Suprapubic skin (tissue), 4 donors: ENCODE measurements around the gene BARX1. TPM values are rescaled to one million over a fixed set of nuclear protein-coding genes. Genes with fewer than 3 reads are reported as not detected.

Experiments used
- DNase-seq, 2 donors: peaks; one replicate each; pipeline ENCODE4 v3.0.0-alpha.2; 2019; ENCODE audit warnings: low spot score in 2 of 2
- H3K27ac ChIP-seq: fragments of 200-600 bp; sonication (generic); one replicate; pipeline ENCODE4 v1.5.1; 2019
- H3K27me3 ChIP-seq: fragments of 200-600 bp; sonication (generic); one replicate; pipeline ENCODE4 v1.5.1; 2019
- H3K36me3 ChIP-seq: fragments of 200-600 bp; sonication (generic); one replicate; pipeline ENCODE4 v1.5.1; 2019
- H3K4me1 ChIP-seq: fragments of 200-600 bp; sonication (generic); one replicate; pipeline ENCODE4 v1.5.1; 2019
- H3K4me3 ChIP-seq: fragments of 200-600 bp; sonication (generic); one replicate; pipeline ENCODE4 v1.5.1; 2019; ENCODE audit warnings: mild to moderate bottlenecking
- H3K9me3 ChIP-seq: fragments of 200-600 bp; sonication (generic); one replicate; pipeline ENCODE4 v1.5.1; 2019
- EP300 ChIP-seq: sonication (generic); formaldehyde crosslinking; IDR thresholded peaks from one replicate; pipeline ENCODE4 v1.6.1; 2017; ENCODE audit warnings: antibody characterized with exemption
- POLR2A ChIP-seq, 2 donors: fragments of 450-650 bp; IDR thresholded peaks; one replicate each; pipeline ENCODE4 v1.6.1; 2017; ENCODE audit warnings: antibody characterized with exemption in 2 of 2, mild to moderate bottlenecking in 2 of 2, moderate library complexity in 2 of 2
- POLR2AphosphoS5 ChIP-seq, 3 donors: sonication (generic); formaldehyde crosslinking; IDR thresholded peaks; one replicate each; pipeline ENCODE4 v1.6.1; 2017; ENCODE audit warnings: antibody characterized with exemption in 3 of 3
- WGBS: methylation state at CpG from one replicate; pipeline ENCODE4 v1.1.5; 2018; 5-methylcytosine and 5-hydroxymethylcytosine counted together
- total RNA-seq, 4 donors: library from RNA; depleted of rRNA; stranded (reverse); fragments of >200 nt; gene quantifications; one replicate each; pipeline ENCODE4 v1.1.0, GENCODE V29; 2016
- TF ChIP-seq, protein P1 (sequence below), 2 donors: fragments of 200-600 bp in 1 of 2; fragments of 450-650 bp in 1 of 2; sonication (generic) in 1 of 2; IDR thresholded peaks; one replicate each; pipeline ENCODE4 v1.5.1; 2016 to 2019; ENCODE audit warnings: antibody characterized with exemption in 2 of 2, mild to moderate bottlenecking in 1 of 2, moderate library complexity in 1 of 2

The BARX1 gene
- total RNA-seq, 4 donors from 2014 or later = not detected

GRCh38 chr9:93950619-93951601 lies 4.2 kb downstream of the BARX1 start:
- 5% methylated on average over 27 of the region's 47 CpGs for WGBS
- Histone ChIP-seq H3K36me3 (no peaks in the 10 kb centered on the region), H3K27ac (no peak overlapping the region), H3K4me3 (peak overlapping the region; percentile 50), H3K27me3 (peaks cover 98% of the 10 kb centered on the region), H3K9me3 (no peaks in the 10 kb centered on the region), H3K4me1 (peaks cover 55% of the 10 kb centered on the region)
- TF ChIP-seq EP300 (no peak), POLR2AphosphoS5 (IDR thresholded peaks at IDR 0.05) (no peak), POLR2A (IDR thresholded peaks at IDR 0.05) (no peak)
- TF ChIP-seq, protein P1, sequence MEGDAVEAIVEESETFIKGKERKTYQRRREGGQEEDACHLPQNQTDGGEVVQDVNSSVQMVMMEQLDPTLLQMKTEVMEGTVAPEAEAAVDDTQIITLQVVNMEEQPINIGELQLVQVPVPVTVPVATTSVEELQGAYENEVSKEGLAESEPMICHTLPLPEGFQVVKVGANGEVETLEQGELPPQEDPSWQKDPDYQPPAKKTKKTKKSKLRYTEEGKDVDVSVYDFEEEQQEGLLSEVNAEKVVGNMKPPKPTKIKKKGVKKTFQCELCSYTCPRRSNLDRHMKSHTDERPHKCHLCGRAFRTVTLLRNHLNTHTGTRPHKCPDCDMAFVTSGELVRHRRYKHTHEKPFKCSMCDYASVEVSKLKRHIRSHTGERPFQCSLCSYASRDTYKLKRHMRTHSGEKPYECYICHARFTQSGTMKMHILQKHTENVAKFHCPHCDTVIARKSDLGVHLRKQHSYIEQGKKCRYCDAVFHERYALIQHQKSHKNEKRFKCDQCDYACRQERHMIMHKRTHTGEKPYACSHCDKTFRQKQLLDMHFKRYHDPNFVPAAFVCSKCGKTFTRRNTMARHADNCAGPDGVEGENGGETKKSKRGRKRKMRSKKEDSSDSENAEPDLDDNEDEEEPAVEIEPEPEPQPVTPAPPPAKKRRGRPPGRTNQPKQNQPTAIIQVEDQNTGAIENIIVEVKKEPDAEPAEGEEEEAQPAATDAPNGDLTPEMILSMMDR (IDR thresholded peaks at IDR 0.05) = no peak
- DNase-seq = no peak

DNA sequence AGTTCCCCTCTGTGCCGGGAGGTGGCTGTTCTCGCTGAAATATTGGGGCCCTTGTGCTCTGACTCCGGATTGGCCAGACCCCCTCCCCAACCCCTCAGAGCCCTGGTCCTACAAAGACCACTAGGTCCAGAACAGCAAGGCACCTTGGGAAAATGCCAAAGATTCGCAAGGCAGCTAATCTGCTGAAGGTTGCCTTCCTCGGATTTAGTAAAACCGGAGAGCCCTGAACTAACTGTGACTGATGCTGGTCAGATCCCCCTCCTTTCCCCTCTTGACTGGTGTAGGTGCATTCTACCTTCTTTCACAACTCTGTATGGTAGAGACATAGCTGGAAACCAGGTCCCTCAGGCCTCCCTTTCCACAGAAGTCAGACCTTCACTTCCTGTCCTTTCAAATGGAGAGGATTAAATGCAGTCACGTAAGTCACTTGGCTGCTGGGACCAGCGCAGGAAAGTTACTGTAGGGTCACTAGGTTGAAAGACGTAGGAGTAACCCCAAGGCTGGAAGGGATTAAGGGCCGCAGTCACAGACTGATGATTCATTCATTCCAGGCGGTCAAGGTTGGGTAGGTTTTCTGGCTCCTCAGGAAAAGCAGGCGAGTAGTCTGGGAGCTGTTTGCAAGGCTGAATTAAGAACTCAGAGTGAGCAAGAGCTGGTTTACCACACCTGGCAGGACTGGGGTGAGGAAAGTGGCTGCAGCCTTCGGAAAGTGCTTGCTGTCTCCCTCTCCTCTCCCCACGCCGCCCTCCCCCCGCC lies 5.3 kb downstream of the BARX1 start:
- Histone ChIP-seq H3K27ac (no peak overlapping the region), H3K9me3 (no peaks in the 10 kb centered on the region), H3K36me3 (no peaks in the 10 kb centered on the region), H3K4me3 (no peak overlapping the region), H3K27me3 (peaks cover 100% of the 10 kb centered on the region), H3K4me1 (peaks cover 53% of the 10 kb centered on the region)
- 37% methylated on average over 13 of the region's 16 CpGs for WGBS
- DNase-seq = no peak
- TF ChIP-seq, protein P1 (IDR thresholded peaks at IDR 0.05) = no peak
- TF ChIP-seq POLR2AphosphoS5 (IDR thresholded peaks at IDR 0.05) = no peak
- TF ChIP-seq EP300 = no peak
- no peak for TF ChIP-seq POLR2A (IDR thresholded peaks at IDR 0.05)

- TF ChIP-seq POLR2AphosphoS5 (IDR thresholded peaks at IDR 0.05) (no peak), EP300 (no peak), POLR2A (IDR thresholded peaks at IDR 0.05) (no peak)
- TF ChIP-seq, protein P1 (IDR thresholded peaks at IDR 0.05) = no peak
Observed at GRCh38 chr9:93949073-93949693, 6.0 kb downstream of the BARX1 start.

DNA sequence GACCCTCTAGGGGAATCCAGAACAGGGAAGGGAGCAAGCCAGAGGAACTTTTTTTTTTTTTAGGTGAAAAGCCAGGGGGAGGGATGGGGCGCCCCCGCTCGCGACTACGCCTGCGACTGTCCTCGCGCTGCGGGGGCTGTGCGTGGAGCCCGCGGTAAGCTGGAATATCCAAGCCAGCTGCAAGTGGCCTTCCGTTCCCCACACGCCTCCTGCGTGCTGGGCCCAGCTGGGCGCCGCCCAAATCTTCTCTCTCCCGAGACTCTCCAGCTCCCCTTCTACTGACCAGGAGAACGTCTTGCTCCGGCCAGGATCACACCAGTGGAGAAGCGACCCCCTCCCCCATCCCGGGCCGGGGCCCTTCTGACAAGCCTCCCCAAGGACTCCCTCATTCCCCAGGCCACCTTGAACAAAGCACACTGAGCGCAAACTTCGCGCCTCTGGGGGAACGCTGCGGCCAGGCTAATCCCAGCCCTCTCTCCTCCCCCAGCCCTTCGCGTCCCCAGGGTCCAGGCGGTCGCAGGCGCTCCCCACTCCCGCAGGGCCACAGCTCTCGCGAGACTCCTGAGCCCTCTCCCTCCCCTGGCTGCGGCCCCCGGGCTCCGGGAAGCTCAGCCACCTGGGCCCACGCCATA lies 6.6 kb downstream of the BARX1 start:
- Histone ChIP-seq H3K4me1 (peaks cover 41% of the 10 kb centered on the region), H3K9me3 (no peaks in the 10 kb centered on the region), H3K27ac (no peak overlapping the region), H3K36me3 (no peaks in the 10 kb centered on the region), H3K27me3 (peaks cover 100% of the 10 kb centered on the region), H3K4me3 (no peak overlapping the region)
- no peak for TF ChIP-seq EP300
- WGBS = 4% methylated on average over 24 of the region's 40 CpGs
- no peak for DNase-seq

More at GRCh38 chr9:93949073-93949693, 6.0 kb downstream of the BARX1 start:
- 8% methylated on average over 21 of the region's 32 CpGs for WGBS
- Histone ChIP-seq H3K27ac (no peak overlapping the region), H3K9me3 (no peaks in the 10 kb centered on the region), H3K36me3 (no peaks in the 10 kb centered on the region), H3K27me3 (peaks cover 100% of the 10 kb centered on the region), H3K4me3 (no peak overlapping the region), H3K4me1 (peaks cover 47% of the 10 kb centered on the region)
- DNase-seq = no peak

DNA sequence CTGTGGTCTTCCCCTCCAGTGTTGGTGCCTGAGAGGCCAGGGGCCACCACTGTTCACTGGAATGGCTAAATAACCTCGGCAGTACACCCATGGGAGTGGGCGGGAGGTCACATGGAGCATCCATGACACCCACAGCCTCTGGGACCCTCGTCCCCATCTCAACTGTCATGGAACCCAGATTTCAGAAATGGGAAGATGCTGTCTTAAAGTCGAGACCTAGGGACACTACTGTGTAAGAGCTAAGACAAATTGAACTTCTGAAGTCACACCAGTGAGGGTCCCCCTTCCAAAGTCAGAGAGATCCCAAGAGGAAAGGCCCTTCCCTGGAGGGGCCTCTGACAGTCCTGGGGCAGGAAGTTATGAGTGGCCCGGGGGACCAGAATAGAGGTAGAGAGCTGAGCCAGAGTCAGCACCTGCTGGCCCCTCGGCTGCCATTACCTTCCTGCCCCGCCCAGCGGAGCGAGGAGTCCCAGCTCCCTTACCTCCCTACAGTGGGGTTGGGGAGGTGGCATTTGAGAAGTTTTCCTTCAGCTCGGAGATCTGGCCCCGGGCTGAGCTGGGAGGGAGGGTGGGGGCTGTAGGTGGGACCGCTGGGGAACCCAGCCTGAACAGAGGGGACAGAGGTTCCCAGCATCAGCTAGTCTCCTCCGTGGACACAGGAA lies 7.6 kb downstream of the BARX1 start:
- 13% methylated on average over 12 of the region's 13 CpGs for WGBS
- Histone ChIP-seq H3K36me3 (no peaks in the 10 kb centered on the region), H3K27ac (no peak overlapping the region), H3K9me3 (no peaks in the 10 kb centered on the region), H3K27me3 (peaks cover 100% of the 10 kb centered on the region), H3K4me3 (no peak overlapping the region), H3K4me1 (peaks cover 31% of the 10 kb centered on the region)
- DNase-seq = no peak
- TF ChIP-seq POLR2A (IDR thresholded peaks at IDR 0.05) (no peak), POLR2AphosphoS5 (IDR thresholded peaks at IDR 0.05) (no peak), EP300 (no peak)
- TF ChIP-seq, protein P1 (IDR thresholded peaks at IDR 0.05) = no peak
